LHCN-M2 (cell line): ENCODE results near the gene GARIN1A. TPM values are rescaled to one million over a fixed set of nuclear protein-coding genes. Genes with fewer than 3 reads are reported as not detected.
"Not testable (repeated sequence)": the region's sequence is repeated elsewhere in the genome, so short reads cannot be mapped to it uniquely, and the experiment has no call there.

Experiments used
- DNase-seq: peaks from one replicate; pipeline ENCODE4 v3.0.0-alpha.2; 2012; ENCODE audit warnings: low read depth
- polyA plus RNA-seq: library from polyadenylated mRNA; unstranded; fragments of >200 nt; gene quantifications from one replicate; pipeline ENCODE4 v1.2.1, GENCODE V29; 2012; ENCODE audit warnings: missing spikeins
- total RNA-seq: library from RNA; depleted of rRNA; stranded (reverse); fragments of >200 nt; gene quantifications from 2 replicates; pipeline ENCODE4 v1.2.3, GENCODE V29; 2014; rRNA removed

GARIN1A gene
- 0.63 and 0.90 TPM in 2 replicates for total RNA-seq
- 0.55 TPM for polyA plus RNA-seq

DNA sequence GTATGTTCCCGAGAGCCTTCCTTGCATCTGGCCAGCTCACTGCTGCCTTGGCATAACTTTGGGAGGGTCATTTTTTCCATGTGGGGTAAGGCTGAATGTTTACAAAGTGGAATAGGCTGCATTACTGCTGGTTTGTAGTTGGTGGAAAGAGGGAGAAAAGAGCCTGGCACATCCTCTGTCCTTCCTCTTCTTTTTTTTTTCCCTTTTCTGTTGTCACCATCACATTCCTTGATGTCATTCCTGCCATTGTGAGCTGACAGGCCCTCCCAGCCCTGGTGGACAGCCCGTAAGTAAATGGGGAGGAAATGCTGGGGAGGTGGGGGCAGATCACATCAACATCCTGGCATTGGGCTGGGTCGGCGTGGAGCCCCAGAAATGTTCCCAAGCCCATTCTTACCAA lies at the start of gene GARIN1A:
Gene GARIN1A (plus strand): TSS at position 301 of the 400 bp plus-strand sequence. CDS start 106 bp downstream, outside the sequence.
- no peak for DNase-seq

DNA sequence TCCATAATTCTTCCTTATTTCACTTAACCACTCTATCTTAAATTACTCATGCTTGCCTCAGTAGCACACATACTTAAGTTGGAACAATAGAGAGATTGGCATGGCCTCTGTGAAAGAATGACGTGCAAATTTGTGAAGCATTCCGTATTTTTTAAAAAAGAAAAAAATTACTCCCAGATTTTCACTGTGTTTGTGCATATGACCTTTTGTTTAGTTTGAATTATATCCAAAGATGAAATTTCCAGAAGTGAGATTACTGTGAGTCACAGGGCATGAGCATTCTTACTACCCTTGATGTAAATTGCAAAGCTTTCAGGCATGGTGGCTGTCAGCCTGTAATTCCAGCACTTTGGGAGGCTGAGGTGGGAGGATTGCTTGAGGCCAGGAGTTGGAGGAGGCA lies 45.0 kb upstream of the GARIN1A start:
- DNase-seq: peak; percentile 23

DNA sequence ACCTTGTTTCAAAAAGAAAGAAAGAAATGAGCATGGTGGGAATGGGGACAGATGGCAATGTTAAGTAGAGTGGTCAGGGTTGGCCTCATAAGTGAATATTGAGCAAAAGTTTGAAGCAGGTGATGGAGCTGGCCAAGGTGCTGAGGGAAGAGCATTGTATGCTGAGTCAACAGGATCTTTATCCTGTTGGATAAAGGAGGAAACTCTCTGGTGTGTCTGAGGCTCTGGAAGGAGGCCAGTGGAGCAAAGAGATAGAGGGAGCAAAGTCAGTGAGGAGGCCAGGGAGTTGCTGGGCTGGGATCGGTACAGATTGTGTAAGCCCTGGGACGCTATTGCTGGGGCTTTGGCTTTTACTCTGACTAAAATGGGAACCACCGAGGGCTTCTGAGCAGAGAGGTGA lies 38.2 kb upstream of the GARIN1A start:
- DNase-seq: not testable (repeated sequence)

DNA sequence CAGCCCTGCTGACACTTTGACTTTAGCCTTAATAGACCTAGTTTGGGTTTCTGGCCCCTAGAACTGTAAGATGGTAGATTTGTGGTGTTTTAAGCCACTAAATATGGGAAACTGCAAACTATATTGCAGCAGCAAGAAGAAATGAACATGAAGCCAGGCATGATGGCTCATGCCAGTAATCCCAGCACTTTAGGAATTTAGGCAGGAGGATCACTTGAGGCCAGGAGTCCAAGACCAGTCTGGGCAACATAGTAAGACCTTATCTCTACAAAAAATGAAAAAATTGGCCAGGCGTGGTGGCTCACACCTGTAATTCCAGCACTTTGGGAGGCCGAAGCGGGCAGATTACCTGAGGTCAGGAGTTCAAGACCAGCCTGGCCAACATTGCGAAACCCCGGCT lies 26.9 kb upstream of the GARIN1A start:
- DNase-seq: not testable (repeated sequence)

DNA sequence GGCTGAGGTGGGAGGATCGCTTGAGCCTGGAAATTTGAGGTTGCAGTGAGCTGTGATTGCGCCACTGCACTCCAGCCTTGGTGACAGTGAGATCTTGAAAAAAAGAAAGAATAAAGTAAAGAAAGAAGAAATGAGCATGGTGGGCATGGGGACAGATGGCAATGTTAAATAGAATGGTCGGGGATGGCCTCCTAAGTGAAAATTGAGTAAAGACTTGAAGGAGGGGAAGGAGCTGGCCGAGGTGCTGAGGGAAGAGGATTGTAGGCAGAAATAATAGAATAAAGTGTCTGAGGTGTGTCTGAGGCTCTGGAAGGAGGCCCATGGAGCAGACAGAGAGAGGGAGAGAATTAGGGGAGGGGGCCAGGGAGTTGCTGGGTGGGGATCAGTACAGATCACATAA lies 26.2 kb upstream of the GARIN1A start:
- not testable (repeated sequence) for DNase-seq

DNA sequence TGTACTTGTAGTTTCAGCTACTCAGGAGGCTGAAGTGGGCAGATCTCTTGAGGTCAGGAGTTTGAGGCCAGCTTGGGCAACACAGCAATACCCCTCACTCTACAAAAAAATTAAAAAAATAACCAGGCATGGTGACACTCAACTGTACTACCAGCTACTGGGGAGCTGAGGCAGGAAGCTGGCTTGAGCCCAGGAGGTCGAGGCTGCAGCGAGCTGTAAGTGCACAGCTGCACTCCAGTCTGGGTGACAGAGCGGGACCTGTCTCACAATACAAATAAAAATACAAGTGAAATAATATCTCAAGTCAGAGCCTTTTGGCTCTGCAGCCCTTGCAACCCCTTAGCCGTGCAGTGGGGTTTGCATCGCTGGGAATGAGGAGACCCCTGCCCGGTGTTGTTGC lies 25.2 kb upstream of the GARIN1A start:
- not testable (repeated sequence) for DNase-seq

DNA sequence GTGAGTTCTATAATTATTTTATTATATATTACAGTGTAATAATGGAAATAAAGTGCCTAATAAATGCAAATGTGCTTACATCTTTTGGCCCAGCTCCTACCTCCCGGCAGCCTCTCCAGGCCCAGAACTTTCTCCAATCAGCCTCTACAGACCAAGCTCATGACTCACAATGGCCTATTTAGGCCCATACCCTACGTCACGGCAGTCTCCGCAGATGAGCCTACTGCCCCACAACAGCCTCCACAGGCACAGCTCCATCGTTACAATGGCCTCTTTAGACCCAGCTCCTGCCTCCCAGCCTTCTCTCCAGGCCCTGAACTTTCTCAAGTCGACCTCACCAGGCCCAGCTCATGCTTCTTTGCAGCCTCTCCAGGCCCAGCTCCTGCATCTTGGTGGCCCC lies 21.0 kb upstream of the GARIN1A start:
- not testable (repeated sequence) for DNase-seq

DNA sequence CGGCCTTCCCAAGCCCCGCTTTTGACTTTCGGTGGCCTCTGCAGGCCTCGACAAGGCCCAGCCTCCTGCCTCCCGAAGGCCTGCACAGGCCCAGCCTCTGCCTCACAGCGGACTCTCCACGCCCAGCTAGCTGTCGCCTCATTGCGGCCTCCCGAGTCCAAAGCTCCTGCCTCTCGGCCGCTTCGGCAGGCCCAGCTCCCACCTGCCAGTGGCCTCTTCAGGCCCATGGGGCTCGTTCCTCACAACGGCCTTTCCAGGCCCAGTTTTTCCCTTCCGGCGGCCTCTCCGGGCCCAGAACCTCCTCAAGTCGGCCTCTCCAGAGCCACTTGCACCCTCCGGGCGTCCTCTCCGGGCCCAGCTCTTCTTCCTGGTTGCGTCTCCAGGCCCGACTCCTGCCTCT lies 19.5 kb upstream of the GARIN1A start:
- DNase-seq: not testable (repeated sequence)

DNA sequence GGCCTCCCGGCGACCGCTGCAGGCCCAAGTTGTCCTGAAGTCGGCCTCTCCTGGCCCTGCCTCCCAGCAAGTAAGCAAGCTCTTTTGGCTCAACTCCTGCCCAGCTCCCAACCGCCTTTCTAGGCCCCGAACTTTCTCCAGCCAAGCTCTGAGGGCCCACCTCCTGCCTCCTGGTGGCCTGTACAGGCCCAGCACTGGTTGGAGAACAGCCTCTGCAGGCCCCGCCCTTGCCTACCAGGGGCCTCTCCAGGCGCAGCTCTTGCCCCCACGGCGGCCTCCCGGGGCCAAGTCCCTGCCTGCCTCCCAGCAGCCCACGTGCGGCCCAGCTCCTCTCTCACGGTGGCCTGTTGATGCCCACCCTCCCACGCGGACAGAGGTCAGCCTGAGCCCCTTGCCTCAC lies 18.9 kb upstream of the GARIN1A start:
- DNase-seq: not testable (repeated sequence)

DNA sequence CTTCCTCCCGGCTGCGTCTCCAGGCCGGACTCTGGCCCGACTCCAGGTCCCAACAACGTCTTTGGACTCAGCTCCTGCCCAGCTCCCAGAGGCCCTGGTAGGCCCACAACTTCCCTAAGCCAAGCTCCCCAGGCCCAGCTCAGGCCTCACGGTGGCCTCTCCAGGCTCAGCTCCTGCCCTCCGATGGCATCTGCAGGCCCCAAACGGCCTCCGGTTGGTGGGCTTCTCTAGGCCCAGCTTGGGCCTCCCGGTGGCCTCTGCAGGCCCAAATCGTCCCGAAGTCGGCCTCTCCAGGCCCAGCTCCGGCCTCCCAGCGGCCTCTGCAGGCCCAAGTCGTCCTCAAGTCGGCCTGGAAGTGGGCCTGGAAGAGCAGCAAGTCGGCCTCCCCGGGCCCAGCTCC lies 18.0 kb upstream of the GARIN1A start:
- DNase-seq: not testable (repeated sequence)

DNA sequence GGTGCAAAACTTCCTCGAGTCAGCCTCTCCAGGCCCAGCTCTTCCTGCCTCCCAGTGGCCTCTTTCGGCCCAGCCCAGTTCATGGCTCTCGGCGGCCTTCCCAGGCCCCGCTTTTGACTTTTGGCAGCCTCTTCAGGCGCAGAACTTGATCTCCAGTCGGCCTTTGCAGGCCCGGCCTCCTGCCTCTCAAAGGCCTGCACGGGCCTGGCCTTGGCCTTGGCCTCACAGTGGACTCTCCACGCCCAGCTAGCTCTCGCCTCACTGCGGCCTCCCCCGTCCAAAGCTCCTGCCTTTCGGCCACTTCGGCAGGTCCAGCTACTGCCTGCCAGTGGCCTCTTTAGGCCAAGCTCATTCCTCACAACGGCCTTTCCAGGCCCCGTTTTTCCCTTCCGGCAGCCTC lies 17.6 kb upstream of the GARIN1A start:
- not testable (repeated sequence) for DNase-seq

DNA sequence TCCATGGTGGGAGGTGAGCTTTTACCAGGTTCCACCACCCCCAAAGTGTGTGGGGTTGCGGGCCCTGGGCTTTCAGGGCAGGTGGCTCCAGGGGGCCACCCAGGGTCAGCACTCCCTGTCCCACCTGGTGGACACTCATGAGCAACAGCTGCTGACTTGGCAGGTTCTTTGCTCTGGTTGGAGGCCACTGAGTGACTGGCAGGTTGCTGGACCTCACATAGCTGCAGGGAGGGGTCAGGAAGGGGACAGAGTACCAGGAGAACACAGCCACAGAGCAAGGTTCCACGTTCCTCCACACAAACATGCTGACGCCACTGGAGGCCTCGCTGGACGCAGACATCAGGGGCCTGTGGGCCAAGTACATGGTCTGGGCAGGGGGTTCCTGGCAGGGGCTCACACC lies 13.7 kb upstream of the GARIN1A start:
- not testable (repeated sequence) for DNase-seq

DNA sequence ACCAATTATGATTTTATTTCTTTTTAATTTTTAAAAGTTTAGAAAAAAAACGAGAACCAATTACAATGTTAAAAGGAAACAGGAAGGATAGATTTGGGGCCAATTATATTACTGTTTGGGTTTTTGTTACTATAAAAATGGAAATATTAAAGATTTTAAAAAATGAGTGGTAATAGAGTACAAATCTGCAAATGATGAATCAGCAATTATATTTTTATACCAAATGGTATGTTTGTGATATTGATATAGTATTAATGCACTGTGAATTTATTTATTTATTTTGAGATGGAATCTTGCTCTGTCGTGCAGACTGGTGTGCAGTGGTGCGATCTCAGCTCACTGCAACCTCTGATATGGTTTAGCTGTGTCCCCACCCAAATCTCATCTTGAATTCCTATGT lies 11.5 kb upstream of the GARIN1A start:
- no peak for DNase-seq

DNA sequence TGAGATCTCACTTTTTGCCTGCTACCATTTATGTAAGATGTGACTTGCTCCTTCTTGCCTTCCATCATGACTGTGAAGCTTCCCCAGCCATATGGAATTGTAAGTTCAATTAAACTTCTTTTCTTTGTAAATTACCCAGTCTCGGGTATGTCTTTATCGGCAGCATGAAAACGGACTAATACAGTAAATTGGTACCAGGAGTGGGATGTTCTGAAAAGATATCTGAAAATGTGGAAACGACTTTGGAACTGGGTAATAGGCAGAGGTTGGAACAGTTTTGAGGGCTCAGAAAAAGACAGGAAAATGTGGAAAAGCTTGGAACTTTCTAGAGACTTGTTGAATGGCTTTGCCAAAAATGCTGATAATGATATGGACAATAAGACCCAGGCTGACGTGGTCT lies 10.6 kb upstream of the GARIN1A start:
- DNase-seq: no peak

DNA sequence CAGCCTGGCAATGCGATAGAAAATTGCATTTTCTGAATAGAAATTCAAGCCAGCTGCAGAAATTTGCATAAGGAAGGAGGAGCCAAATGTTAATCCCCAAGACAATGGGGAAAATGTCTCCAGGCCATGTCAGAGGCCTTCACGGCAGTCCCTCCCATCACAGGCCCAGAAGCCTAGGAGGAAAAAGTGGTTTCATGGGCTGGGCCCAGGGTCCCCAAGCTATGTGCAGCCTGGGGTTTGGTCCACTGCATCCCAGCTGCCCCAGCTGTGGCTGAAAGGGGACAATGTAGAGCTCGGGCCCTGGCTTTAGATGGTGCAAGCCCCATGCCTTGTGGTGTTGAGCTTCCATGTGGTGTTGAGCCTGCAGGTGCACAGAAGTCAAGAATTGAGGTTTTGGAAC lies 10.0 kb upstream of the GARIN1A start:
- no peak for DNase-seq

DNA sequence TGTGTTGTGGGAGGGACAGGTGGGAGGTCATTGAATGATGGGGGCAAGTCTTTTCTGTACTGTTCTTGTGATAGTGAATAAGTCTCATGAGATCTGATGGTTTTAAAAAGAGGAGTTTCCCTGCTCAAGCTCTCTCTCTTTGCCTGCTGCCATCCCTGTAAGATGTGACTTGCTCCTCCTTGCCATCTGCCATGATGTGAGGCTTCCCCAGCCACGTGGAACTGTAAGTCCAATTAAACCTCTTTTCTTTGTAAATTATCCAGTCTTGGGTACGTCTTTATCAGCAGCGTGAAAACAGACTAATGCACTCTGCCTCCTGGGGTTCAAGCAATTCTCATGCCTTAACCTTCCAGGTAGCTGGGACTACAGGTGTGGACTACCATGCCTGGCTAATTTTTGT lies 8.9 kb upstream of the GARIN1A start:
- not testable (repeated sequence) for DNase-seq

DNA sequence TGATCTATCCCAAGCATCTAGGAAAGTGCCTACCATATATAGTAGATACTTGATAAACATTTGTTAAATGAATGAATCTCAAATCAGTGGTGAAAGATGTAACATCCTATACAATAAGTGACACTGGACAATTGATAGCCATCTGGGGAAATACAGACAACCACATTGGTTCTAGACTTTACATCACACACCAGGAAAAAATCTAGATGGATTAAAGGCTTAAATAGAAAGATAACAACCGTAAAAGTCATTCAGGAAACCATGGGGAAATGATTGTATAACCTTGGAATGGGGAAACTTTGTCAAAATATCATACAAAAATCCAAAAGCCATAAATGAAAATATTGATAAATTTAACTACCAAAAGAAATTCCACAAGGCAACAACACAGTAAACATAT lies 7.0 kb upstream of the GARIN1A start:
- peak; percentile 14 for DNase-seq

DNA sequence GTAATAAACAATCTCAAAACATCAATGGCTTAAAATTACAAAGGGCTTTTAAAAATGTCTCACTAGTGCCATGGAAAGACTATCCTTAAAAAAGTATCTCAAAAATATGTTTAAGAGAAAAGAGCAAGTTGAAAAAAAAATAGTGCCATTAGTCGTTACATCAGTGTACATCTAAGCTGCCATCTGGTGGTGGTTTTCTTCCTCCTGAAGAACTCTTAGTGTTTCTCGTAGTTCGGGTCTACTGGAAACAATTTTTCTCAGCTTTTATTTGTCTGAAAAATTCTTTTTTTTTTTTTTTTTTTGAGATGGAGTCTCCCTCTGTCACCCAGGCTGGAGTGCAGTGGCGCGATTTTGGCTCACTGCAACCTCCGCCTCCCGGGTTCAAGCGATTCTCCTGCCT lies 5.9 kb upstream of the GARIN1A start:
- DNase-seq: peak; percentile 25

DNA sequence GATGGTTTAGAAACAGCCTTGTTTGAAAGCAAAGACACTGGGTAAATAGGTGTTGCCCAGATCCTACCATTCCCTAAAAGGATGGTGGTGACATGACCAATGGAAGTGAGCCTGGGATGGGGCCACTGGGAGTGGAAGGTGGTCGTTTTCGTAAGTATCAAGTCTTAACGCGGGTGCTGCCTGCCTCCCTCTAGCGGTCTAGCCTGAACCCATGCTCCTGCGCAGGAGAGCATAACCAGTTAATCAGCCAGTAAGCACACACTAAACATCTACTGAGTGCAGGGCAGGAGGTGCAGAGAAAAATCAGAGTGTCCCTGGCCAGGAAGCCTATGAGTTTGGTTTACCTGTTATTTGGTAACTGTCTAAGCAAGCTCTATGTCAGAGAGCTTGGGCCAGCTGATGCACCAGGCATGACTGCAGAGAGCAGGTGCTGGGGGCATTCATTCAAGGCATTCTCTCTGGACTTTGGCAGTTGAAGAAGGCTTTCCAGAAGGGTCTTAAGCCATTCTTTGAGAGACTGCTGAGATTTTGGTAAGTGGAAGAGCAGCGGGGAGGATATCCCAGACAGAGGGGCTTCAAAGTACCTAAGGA lies 930 bp downstream of the GARIN1A start:
- no peak for DNase-seq

DNA sequence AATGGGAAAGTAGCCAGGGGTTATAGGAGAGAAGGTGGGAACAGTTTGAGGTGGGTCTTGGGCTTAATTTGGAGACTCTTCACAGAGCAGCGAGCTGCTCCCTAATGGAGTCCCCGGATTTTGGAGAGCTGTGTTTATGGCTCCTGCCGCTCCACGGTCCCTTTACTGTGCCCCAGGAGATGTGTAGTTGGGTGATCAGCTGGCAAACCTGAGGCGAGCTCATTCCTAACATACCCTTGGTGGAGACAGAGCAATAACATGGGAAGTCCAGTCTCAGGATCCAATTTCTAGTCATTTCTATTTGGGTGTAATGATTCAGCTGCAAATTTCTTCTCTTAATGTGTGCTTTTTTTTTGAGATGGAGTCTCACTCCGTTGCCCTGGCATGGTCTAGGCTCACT lies 1.5 kb downstream of the GARIN1A start:
- DNase-seq: no peak

DNA sequence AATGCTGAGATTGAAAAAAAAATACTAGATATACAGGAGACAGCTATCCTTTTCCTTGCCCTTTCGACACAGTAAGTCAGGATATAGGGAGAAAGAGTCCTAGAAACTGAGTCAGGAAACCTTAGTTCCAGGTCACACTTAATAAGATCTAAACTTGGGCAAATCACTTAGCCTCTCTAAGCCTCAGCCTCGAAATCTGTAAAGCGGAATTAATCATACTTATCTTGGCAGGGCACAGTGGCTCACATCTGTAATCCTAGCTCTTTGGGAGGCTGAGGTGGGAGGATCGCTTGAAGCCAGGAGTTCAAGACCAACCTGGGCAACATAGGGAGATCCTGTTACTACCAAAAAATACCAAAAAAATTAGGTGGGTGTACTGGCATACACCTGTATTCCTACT lies 4.6 kb downstream of the GARIN1A start:
- no peak for DNase-seq

DNA sequence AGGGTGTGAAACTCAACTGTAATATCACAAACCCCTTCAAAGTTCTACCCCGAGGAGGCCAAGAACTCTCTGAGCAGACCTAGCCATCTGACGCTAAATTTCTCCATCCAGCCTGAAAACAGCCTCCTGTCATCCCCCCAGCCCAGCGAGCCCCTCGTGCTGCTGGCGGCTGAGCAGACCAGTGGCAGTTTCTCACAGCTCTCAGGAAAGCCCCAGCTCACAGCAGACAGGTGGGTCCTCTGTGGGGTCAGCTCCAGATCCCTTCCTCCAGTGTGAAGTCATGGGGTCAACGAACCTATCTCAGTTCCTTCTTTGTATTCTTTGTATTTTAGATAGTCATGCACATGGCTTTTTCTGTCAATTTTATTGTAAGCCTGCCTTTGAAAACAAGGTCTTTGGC lies 7.8 kb downstream of the GARIN1A start:
- DNase-seq: no peak

DNA sequence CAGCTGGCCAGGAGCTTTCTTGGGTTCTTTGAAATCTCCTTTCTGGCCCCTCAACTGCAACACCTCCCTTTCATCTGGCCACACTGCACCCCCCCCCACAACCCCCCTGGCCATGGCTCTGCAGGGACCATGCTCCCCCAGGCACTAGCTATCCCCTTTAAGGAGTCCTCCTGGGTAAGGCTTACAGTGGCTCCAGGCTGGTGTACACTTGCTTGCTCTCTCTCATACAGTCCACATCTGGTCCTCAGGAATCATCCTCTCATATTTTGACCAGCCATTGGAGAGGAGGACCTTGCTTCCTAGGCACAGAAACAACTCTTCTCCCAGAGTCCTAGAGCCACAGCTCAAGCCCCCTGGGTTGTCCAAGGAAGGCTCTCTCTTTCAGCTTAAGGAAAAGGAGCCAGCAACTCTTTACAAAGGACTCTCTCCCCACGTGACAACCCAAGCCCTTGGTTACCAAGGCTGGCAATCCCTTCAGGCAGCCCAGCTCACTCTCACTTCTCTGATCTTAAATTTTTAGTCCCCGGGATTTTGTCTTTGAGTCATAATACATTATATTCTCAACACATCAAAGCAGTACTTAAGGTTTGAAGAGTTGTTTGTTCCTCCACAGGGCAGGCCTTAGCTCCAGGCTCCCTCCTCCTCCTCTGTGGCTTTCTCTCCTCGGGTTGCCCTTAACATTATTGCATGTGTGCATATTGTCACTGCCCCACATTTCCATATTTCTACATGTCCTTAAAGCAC lies 9.9 kb downstream of the GARIN1A start:
- DNase-seq: no peak
